ENCODE results near the gene DLEC1. TPM values are rescaled to one million over a fixed set of nuclear protein-coding genes. Genes with fewer than 3 reads are reported as not detected.

The DLEC1 gene
- total and polyA plus RNA-seq, 9 of the 15 experiments (the other 6 are each of a cell fraction or from before 2014, with no cell fraction given) = 0.07 to 0.08 TPM; not detected in 7

GRCh38 chr3:38051131-38051530 is 12.1 kb downstream of the DLEC1 start:
- Histone ChIP-seq H3K36me3 (ENCODE audit: control insufficient read depth, insufficient read depth, low read length) (no peaks in the 10 kb centered on the region), H3K27ac (ENCODE audit: extremely low read depth, low read depth, low read length) (no peak overlapping the region), H3K9me1 (ENCODE audit: control insufficient read depth, insufficient read depth, low read length) (no peaks in the 10 kb centered on the region), H4K20me1 (replicated peaks; ENCODE audit: control insufficient read depth, insufficient read depth, low read length) (no peaks in the 10 kb centered on the region), H3K4me1 (replicated peaks in 1 of 2; ENCODE audit: control insufficient read depth in 2 of 2, insufficient read depth in 2 of 2, low read length in 2 of 2) (peaks cover 0 to 3% of the 10 kb centered on the region in 2 experiments; a peak in 1 of 5 replicates), H3K9me3 (replicated peaks; ENCODE audit: control insufficient read depth, insufficient read depth, low read depth, low read length) (no peaks in the 10 kb centered on the region), H3K4me3 (no peak overlapping the region), H3K4me2 (ENCODE audit: insufficient read depth, low read length) (no peak overlapping the region), H2AFZ (ENCODE audit: low read depth, low read length) (no peak overlapping the region), H3K9ac (ENCODE audit: insufficient read depth in 1 of 2, low read depth in 2 of 2, low read length in 2 of 2) (no peak overlapping the region), H3K79me2 (ENCODE audit: control insufficient read depth, insufficient read depth, low read length) (no peaks in the 10 kb centered on the region), H3K27me3 (ENCODE audit: control insufficient read depth in 2 of 2, insufficient read depth in 2 of 2, low read length in 2 of 2) (peaks cover 44 to 52% of the 10 kb centered on the region in 2 experiments)
- intact Hi-C loops (cut with micrococcal nuclease) = no loop called here
- FAIRE-seq = no peak
- in situ Hi-C loops (cut with MboI) = no loop called here
- ChIA-PET POLR2A (interaction anchor here (1.1 kb wide), 1 partner anchor 11 kb away, joined by 4 read pairs; no protein-coding TSS in a partner anchor), CTCF (ENCODE audit: low intra/inter-chr PET ratio) (no interaction called here)
- no peak; the same call in 2 of the 3 replicates for ATAC-seq
- no peak for DNase-seq (ENCODE audit: extremely low read depth in 1 of 4, low spot score in 3 of 4)
- WGBS (ENCODE audit: insufficient coverage, low coverage, missing lambda C conversion rate) = 7% methylated on average over 13 of the region's 13 CpGs
- BruUV-seq (replicated peaks) = no TSS peak
- TF ChIP-seq SAFB2 (IDR thresholded peaks at IDR 0.05; ENCODE audit: borderline replicate concordance, low read depth, low read length, severe bottlenecking) = no peak
- TF ChIP-seq ATF4 (CRISPR knock-in tag; IDR thresholded peaks at IDR 0.05) = no peak
- TF ChIP-seq TSC22D4 (tag; IDR thresholded peaks at IDR 0.05) = no peak
- TF ChIP-seq HEY1 (CRISPR knock-in tag; IDR thresholded peaks at IDR 0.05; ENCODE audit: borderline replicate concordance) = no peak
- TF ChIP-seq FOXP4 (CRISPR knock-in tag; IDR thresholded peaks at IDR 0.05; ENCODE audit: borderline replicate concordance) = no peak
- TF ChIP-seq EWSR1 (IDR thresholded peaks at IDR 0.05; ENCODE audit: borderline replicate concordance, low read depth, partially characterized antibody) = no peak
- no peak for TF ChIP-seq ZNF444 (CRISPR knock-in tag; IDR thresholded peaks at IDR 0.05)
- no peak for TF ChIP-seq ASH1L (IDR thresholded peaks at IDR 0.05; ENCODE audit: borderline replicate concordance, low read depth, partially characterized antibody)
- no peak for TF ChIP-seq TEAD1 (CRISPR knock-in tag; IDR thresholded peaks at IDR 0.05)
- TF ChIP-seq SRSF7 (optimal IDR thresholded peaks at IDR 0.05; ENCODE audit: low read depth, low read length) = no peak
- TF ChIP-seq ZC3H8 (IDR thresholded peaks at IDR 0.05) = no peak
- TF ChIP-seq ZNF311 (CRISPR knock-in tag; IDR thresholded peaks at IDR 0.05) = no peak
- TF ChIP-seq ZNF518B (CRISPR knock-in tag; IDR thresholded peaks at IDR 0.05) = no peak
